Measurements from ENCODE around the gene REEP1.

- TF ChIP-seq ZNF830 (tag by site-specific recombination; IDR thresholded peaks at IDR 0.05; ENCODE audit: low read depth) (no peak), CTCF (tag by site-specific recombination; IDR thresholded peaks at IDR 0.05) (no peak), ZNF560 (tag by site-specific recombination; IDR thresholded peaks at IDR 0.05; ENCODE audit: borderline replicate concordance) (no peak), ZNF24 (tag by site-specific recombination; IDR thresholded peaks at IDR 0.05) (no peak), YY1 (tag by site-specific recombination; IDR thresholded peaks at IDR 0.05) (no peak), SALL2 (tag by site-specific recombination; IDR thresholded peaks at IDR 0.05; ENCODE audit: borderline replicate concordance) (no peak), ZNF341 (tag by site-specific recombination; IDR thresholded peaks at IDR 0.05; ENCODE audit: low read depth) (no peak), SP3 (tag by site-specific recombination; IDR thresholded peaks at IDR 0.05) (no peak), ZNF280C (tag by site-specific recombination; IDR thresholded peaks at IDR 0.05) (no peak), MZF1 (tag by site-specific recombination; IDR thresholded peaks at IDR 0.05; ENCODE audit: borderline replicate concordance) (no peak), ZNF416 (tag by site-specific recombination; IDR thresholded peaks at IDR 0.05) (no peak)
Observed at GRCh38 chr2:86211796-86212188, 125.6 kb downstream of the REEP1 start.

Data from HEK293 (cell line).